G401 (cell line): ENCODE measurements around the gene SGCG. TPM values are rescaled to one million over a fixed set of nuclear protein-coding genes. Genes with fewer than 3 reads are reported as not detected.

Source experiments
- DNase-seq: peaks from one replicate; pipeline ENCODE4 v3.0.0-alpha.2; 2015; ENCODE audit warnings: low spot score
- in situ Hi-C: cut with HindIII; loops from 2 replicates; pipeline ENCODE4 v1.10.0; 2016; ENCODE audit warnings: low sequenced_read_pairs, mixed read lengths
- total RNA-seq: library from RNA; depleted of rRNA; stranded (reverse); fragments of >200 nt; shearing (Covaris generic); gene quantifications from 2 replicates; pipeline ENCODE4 v1.2.3, GENCODE V29; 2014

SGCG gene
- total RNA-seq, 1 experiment from 2014 or later = not detected

DNA sequence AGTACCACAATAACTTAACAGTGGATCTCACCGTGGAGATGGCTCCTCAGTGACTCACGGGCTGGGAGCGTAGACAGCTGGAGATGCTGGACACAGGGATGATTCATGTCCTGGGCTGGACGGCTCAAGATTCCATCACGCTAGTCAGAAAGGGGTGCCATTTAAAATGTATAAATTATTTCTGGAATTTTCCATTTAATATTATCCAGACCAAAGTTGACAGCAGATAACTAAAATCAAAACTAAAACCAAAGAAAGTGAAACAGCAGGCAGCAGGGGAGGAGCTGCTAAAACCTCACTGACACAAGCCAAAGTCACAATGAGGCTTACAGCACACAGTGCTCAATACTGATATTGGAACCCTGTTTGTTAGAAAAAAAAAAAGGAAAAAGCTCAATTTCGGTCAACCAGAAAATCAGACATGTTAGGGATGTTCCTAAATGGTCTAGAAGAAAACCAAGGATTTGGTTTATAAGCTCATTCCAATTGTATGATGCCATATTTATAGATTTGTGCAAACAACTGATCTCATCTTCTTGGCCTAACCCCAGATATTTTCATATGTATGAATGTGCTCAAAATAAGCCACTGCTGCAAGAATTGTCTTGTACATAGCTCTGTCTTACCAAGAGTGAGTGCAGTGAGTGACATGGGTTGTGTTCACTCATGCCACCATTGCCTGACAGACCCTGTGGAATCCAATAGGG, 140.9 kb downstream of the SGCG start:
- DNase-seq = no peak
- in situ Hi-C loops = no loop called here

DNA sequence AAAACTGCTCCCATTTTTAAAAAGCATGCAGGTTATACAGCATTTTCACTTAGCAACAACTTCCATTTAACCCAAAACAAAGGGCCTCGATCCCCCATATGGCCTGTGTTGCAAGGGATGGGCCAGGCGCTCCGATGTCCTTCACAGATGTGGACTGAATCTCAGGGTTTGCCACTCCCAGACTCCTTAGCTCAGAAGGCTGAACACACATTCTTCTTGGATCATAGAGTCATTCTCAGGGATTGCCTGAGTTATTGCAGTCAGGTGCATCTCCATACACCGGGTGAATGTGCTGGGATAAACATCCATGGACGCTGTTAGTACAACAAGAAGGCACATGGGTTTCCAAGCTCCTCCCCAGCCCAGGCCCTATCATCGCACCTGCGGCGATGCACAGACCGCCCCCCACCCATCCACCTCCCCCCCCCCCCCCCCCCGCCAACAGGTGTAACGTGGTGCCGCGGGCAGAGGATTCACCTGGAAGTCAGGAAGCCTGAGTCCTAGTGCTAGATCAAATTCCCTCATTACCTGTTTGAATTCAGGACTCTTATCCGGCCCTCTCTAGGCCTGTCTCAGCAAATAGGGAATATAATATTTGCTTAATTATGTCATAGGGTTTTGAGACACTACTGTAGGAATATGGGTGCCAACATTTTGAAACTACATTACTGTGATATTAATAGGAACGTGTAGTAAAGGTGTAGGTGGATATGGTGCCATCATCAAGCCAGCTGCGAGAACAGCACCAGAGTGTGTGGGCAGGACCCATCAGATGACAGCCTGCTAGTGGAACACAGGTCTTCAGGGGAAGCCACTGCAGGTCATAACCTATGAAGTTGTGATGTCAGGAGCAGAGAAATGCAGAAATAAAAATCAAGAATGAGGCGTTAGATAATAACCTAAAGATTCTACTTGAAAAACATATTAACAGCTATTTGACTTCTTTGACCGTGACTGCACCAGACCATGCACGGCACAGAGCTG, 141.9 kb downstream of the SGCG start:
- in situ Hi-C loops = no loop called here
- DNase-seq = no peak

DNA sequence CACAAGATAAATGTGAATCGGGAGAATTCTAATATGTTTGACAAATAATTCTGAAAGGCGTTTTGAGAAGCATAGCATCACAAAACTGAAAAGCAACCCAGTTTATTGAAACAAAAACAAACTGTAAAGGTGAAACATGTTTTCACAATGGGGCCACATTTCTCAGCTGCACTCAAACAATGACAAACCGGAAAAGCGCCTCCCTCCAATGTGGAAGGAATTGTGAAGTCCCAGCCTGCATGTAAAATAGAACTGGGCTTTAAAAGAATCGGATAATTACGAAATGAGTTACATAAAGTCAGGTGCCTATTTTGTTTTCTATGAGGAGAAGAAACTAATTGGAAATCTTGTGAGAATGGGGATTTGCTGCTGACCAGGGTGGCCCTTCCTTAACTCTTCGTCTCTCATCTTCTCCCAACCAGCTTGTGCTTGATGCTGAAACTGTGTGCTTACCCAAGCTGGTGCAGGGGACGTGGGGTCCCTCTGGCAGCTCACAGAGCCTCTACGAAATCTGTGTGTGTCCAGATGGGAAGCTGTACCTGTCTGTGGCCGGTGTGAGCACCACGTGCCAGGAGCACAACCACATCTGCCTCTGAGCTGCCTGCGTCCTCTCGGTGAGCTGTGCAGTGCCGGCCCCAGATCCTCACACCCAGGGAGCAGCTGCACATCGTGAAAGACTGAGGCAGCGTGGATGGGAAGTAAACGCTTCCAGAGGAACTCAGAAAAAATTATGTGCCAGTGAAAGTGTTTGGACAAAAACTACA, 143.3 kb downstream of the SGCG start:
- in situ Hi-C loops = no loop called here
- DNase-seq = no peak

DNA sequence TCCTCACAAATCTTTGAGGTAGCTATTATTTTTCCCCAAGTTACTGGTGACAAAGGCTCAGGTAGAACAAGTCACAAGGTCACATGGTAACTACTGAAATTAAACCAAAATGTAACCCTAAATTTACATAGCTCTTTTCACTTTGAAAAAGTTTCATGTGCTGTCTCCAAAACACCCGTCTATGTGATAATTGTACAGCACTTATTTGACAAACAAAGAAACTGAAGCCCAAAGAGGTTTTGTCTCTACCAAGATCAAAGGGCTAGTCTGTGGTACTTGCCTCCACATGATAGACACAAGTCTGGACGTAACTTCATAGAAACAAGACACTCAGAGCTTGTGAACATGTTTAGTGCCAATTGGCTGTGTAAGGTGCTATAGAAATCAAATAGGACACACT, 144.4 kb downstream of the SGCG start:
- DNase-seq = no peak
- in situ Hi-C loops = no loop called here

DNA sequence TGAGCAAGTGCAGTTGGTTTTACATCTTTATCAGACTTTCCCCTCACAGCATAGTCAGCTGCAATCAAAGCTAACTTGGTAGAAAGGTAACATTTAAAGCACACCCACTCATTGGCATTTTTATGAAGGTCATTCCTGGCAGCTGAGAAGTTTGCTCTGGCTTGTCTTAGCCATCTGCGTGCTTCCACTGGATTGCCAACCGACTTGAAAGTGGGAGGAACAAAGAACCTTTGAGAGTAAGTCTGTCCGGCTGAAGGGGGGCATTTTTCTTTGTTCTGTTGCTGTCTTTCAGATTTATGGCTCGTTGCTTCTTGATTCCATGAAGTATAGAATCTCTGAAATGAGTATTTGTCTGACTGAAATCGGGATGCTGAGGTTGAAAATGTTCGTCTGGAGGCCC, 149.6 kb downstream of the SGCG start:
- in situ Hi-C loops = no loop called here
- no peak for DNase-seq

DNA sequence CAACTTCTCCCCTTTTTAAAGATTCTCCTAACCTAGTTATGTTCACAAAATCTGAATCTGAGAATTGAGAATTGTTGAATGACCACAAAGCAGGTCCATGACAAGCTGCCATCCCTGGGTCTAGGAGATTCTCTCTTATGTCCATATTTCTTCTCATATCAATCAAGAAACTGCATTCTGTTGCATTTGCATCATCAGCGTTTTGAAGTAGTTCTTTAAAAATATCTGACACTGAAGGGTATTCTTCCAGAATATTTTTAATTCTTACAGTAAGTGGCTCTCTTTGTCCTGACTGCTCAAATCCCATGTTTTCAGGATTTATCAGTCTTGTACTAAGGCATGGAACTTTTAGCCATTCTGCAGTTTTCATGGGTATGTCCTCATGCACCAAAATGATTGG, 158.4 kb downstream of the SGCG start:
- no peak for DNase-seq
- in situ Hi-C loops = no loop called here

DNA sequence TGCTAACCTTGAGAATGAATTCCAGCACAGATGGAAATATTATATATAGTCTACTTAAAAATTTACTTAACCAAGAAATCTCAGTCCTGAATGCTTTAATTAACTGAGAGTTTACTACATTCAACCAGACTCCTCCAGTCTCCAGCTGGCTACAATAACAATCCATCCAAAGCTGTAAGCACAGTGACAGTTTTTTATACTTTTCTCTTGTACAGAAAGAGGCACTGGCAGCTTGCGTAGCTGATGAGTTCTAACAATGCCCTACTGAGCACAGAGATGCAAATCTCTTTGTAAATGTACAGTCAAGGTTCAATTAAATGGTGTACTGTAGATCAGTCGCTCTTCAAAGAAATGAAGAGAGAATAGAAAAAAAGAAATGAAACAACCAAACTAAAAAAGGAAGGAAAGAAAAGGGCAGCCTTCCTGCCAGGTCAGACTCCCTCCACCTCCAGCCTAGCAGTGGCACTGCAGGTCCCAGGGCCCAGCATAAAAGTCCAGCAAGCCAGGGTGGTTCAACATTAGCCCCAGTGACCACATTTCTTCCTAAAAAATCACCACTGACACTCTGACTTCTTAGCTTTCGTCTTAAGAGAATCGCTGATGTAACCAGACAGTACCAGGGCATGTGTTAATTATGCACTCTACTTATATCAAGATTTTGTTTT, 164.3 kb downstream of the SGCG start:
- in situ Hi-C loops = no loop called here
- no peak for DNase-seq

DNA sequence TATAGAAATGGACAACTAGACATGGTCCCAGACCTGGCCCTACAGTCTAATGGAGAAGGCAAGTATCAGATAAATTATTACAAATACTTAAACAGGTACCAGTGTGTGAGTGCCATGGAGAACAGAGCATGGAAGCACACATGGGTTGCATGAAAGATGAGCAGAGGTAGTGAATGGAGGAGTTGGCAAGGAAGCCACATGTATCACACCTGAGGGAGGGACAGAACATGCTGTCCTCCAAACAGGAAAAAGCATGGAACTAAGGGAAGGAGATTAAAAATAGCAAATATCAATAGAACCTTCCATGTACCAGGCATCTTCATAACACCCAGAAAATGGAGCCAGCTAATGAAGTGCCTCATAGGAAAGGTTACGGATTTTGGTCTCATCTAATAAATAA, 166.8 kb downstream of the SGCG start:
- no peak for DNase-seq
- in situ Hi-C loops = no loop called here

DNA sequence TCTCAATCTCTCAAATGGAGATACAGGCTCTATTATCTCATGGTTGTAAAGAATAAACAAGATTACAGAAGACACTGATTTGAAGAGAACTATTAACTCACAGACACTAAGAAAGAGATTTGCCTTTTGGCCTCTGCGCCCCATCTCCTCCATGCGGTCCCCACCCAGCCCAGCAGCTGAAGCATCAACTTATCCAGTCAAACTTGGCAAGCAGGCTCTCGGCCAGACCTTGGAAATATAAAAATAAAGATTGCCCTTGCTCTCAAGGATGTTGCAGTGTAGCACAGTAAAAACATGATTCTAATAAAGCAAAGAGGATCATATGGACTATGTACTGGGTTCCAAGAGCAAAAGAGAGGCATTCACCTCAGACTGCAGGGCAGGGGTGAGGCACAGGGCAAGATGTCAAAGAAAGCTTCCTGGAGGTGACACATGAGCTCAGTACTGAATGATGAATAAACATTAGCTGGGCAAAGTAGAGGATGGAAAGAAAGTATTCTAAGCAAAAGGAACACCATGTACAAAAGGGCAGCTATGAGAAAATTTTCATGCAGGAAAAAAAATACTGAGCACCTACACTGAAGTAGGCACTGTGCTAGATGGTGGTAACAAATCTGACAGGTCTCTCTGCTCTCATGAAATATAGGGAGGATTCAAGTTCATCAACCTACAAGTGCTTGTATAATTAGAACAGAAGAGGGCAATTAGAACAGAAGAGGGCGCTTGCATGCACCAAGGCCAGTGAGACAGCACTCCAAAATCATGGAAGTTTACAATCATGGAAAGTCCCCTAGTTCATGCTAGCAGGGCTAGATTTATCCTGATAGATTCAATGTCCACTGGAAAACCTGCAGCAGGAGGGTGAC, 167.7 kb downstream of the SGCG start:
- in situ Hi-C loops = no loop called here
- DNase-seq = no peak

DNA sequence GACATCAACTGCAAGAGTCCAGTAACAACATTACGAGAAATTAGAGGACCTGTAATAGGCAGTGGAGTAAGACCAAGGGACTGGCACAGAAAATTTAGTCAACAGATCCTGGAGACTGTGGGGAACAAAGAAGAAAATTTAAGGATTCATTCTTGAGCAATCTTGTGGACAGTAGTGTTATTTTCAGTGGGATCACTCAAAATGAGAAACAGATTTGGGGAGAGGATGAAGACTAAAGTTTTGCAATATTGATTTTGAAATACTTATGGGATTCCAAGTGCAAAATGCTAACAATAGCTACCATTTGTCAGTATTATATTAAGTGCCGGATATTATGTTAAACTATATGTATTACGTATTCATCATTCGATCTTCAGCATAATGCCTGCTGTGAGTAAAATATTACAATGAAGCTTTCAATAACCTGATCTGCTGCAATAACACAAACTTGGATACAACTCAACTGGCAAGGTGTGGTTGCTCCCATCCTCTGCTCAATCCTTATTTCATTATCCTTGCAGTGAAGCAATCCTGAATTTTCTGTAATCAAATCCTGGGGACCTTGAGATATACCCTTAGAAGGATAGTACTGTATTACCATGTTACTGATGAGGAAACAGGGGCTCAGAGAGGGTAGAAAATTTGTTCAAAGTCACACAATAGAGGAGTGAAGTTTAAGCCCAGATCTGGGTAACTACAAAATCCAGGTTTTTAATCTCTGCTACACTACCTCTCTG, 168.6 kb downstream of the SGCG start:
- no peak for DNase-seq
- in situ Hi-C loops = no loop called here

DNA sequence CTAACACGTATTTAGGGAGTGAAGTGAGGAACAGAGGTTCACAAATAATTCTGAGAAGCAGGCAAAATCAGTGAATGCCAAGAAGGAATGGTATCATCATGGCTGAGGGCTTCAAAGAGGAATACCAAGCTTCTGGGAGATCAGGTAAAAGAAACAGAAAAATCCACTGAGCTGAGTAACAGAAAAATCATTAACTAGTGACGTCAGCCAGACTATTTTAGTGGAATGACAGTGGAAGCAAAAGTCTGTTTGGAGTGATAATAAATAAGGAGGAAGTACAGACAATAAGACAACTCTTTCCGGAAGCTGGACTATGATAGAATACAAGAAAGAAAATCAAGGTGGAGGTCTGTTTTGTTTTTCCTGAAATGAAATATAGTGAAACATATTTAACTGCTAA, 169.2 kb downstream of the SGCG start:
- no peak for DNase-seq
- in situ Hi-C loops = no loop called here

DNA sequence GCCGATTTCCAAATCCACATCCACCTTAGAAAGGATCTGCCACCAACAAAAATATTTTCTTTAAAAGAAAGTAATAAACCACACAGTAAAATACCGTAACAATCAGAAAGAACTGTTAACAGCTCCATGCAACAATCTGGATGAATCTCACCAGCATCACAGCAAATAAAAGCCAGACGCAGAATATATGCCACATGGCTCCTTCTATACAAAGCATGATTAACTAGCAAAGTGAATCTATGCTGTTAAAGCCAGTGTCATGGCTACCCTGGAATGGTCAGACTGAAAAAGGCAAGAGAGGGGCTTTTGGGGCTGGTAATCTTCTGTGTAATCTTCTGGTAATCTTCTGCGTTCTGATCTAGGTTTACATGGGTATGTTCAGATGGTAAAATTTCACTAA, 171.4 kb downstream of the SGCG start:
- in situ Hi-C loops = no loop called here
- DNase-seq = no peak

DNA sequence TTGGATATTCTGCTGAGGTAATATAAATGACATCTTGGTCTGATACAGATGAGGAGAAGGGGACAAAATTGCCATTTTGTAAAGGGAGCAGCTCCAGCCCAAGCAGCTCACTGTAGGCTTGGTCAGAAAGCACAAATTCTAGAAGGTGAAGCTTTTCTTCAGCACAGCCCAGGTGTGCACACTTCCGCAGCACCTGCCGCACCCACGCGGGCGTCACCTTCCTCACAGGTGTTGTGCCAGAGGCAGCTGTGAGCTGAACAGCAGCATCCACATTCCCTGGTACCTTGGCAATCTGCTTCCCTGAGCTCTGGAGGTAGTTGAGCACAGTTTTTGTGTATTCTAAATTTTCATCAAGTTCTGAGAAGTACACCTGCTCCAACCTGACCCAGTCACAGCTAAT, 173.7 kb downstream of the SGCG start:
- in situ Hi-C loops = no loop called here
- DNase-seq = no peak

DNA sequence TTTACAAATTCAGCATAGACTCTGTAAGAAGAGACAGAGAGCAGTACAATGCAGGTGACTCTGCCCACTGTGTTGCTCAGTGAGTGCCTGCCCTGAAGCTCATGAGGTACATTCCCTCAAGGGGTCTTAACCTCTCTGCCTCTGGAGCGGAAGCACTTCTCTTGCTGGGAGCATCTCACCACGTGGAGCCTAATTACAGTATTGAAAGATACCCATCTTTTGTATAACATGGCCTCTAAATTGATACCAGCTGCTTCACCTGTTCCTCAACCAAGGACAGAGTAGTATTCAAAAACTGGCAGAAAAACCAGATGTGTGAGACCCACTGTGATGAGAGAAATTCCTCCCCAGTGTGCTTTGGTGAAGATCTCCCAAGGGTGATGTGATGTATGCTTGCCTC, 175.6 kb downstream of the SGCG start:
- in situ Hi-C loops = no loop called here
- DNase-seq = no peak

DNA sequence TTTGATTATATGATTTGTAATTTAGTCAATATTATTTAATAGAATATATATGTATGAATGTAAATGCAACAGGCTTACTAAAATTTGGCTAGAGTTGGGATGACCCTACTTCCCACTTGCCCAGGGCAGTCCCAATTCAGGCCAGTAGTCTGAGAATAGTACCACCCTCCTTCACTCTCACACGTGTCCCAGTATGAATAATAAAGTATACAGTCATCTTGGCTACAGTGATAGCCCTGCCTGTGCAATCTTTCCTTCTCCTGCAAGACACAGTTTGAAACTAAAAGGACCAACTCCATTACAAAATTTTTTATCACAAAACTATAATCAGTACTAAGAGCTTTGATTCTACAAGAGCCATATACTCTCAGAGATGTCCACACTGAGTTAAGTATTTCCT, 176.6 kb downstream of the SGCG start:
- in situ Hi-C loops = no loop called here
- DNase-seq = no peak

DNA sequence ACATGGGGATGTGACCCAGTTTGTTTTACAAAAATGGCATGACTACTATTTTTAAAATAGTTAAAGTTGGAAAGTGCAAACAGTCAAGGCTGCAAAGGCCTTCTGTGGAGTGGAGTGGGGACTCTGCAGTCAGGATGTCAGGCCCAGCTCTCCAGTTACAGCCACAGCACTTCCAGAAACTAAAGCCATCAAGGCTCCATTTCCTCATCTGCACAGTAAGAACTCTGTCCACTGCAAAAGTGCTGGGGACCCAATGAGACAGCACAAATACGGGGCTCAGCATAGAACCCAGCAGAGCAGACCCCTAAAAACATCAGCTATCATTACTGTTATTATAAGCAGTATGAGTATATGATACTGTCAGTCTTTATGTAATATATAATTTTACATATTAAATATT, 179.1 kb downstream of the SGCG start:
- DNase-seq = no peak
- in situ Hi-C loops = no loop called here

DNA sequence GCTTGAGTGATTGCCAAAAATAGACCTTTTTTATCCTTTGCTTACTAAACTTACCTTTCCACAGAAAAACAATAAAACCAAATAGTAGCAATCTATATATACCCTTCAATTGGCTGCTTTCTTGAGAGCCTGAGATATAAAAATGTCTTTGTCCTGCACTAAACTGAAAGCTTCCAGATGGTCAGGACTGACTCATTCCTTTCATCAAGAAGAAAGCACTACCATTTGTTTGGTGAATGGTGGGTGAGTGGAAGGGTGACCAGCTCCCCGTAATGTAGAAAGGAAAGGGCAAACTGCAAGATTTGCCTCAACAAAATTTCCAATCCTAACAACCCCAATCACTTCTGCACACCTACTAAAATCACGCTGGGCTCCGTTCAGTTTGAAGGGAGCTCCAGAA, 184.9 kb downstream of the SGCG start:
- DNase-seq = no peak
- in situ Hi-C loops = no loop called here

DNA sequence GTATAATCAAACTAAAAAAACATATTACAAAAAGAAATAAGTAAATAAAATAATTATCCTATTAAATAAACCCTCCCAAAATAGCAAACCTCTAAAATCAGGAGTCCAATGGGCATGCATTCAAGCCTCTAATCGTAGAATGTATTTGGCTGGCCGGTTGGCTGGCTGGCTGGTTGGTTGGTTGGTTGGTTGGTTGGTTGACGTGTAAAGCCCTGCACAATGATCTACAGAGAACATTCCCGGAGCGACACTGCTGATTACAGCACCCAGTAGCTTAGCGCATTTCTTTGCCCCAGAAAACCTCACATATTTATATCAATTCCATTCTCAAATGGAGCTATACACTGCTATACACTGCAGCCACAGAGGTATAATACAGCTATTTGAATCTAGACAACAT, 187.1 kb downstream of the SGCG start:
- in situ Hi-C loops = no loop called here
- DNase-seq = no peak
